Breast epithelium (tissue), 4 donors: ENCODE results near the gene IGF1R. TPM values are rescaled to one million over a fixed set of nuclear protein-coding genes. Genes with fewer than 3 reads are reported as not detected.

Experiments
- DNase-seq, 2 donors: peaks; one replicate each; pipeline ENCODE4 v3.0.0-alpha.2; 2019; ENCODE audit warnings: low spot score in 2 of 2
- H3K27ac ChIP-seq, 2 donors: fragments of 200-600 bp; sonication (generic) in 1 of 2; one replicate each; pipeline ENCODE4 v1.5.1; 2016 to 2019; ENCODE audit warnings: mild to moderate bottlenecking in 1 of 2
- H3K27me3 ChIP-seq, 2 donors: fragments of 200-600 bp; sonication (generic) in 1 of 2; one replicate each; pipeline versions ENCODE4 v1.5.1 to v1.6.0; 2017 to 2019; ENCODE audit warnings: control low read depth in 1 of 2, mild to moderate bottlenecking in 1 of 2
- H3K36me3 ChIP-seq: fragments of 200-600 bp; one replicate; pipeline ENCODE4 v1.5.1; 2019
- H3K4me1 ChIP-seq, 2 donors: fragments of 200-600 bp; sonication (generic); one replicate each; pipeline ENCODE4 v1.5.1; 2016 to 2019; ENCODE audit warnings: control low read depth in 1 of 2
- H3K4me3 ChIP-seq, 3 donors: fragments of 200-600 bp; sonication (generic); 1 replicate in 2 of 3; 2 replicates in 1 of 3; pipeline ENCODE4 v1.5.1; 2016 to 2019; ENCODE audit warnings: mild to moderate bottlenecking in 3 of 3, moderate library complexity in 2 of 3
- H3K9me3 ChIP-seq, 2 donors: fragments of 200-600 bp; sonication (generic) in 1 of 2; one replicate each; pipeline ENCODE4 v1.5.1; 2016 to 2019; ENCODE audit warnings: control low read depth in 1 of 2
- POLR2A ChIP-seq: fragments of 450-650 bp; IDR thresholded peaks from one replicate; pipeline ENCODE4 v1.6.1; 2016; ENCODE audit warnings: antibody characterized with exemption, mild to moderate bottlenecking, moderate library complexity
- POLR2AphosphoS5 ChIP-seq, 3 donors: sonication (generic); formaldehyde crosslinking; IDR thresholded peaks; one replicate each; pipeline ENCODE4 v1.6.1; 2017; ENCODE audit warnings: antibody characterized with exemption in 3 of 3
- intact Hi-C: fragments of 100-400 bp; cut with DNase I; formaldehyde crosslinking; loops from one replicate; pipeline ENCODE4 v1.15.1; 2023; ENCODE audit warnings: low total_unique reads
- total RNA-seq, 3 donors: library from RNA; depleted of rRNA; stranded (reverse); fragments of >200 nt; gene quantifications; one replicate each; pipeline ENCODE4 v1.1.0, GENCODE V29; 2016
- TF ChIP-seq, protein P1 (sequence below), 3 donors: fragments of 450-650 bp; IDR thresholded peaks; one replicate each; pipeline ENCODE4 v1.5.1; 2016 to 2017; ENCODE audit warnings: antibody characterized with exemption in 3 of 3, mild to moderate bottlenecking in 3 of 3, moderate library complexity in 3 of 3

The IGF1R gene
- total RNA-seq, 3 donors from 2014 or later = 61.8 to 146 (median 103) TPM

DNA sequence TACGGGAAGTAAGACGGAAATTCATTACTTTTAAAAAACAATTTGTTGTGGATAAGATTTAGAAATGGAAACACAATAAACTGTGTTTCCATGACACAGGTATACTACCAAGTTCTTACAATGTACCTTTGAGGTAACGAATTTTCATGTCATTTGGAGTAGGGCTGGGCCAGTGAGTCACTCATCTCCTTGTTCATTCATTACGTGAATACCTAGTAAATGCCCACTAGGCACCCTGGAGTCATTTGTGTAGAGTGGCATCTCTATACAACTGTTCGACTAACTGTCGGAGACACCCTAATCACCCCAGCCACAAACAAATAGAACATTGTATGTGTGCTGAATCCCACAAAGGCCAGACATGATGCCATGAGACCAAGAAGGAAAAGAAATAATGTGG is 94.8 kb downstream of the IGF1R start:
- Histone ChIP-seq H3K9me3 (no peaks in the 10 kb centered on the region), H3K36me3 (no peaks in the 10 kb centered on the region), H3K27ac (peak overlapping the region in 1 of 2 donors; percentile 50), H3K4me1 (no peaks in the 10 kb centered on the region), H3K27me3 (no peaks in the 10 kb centered on the region), H3K4me3 (no peak overlapping the region)
- no peak for DNase-seq
- TF ChIP-seq, protein P1, sequence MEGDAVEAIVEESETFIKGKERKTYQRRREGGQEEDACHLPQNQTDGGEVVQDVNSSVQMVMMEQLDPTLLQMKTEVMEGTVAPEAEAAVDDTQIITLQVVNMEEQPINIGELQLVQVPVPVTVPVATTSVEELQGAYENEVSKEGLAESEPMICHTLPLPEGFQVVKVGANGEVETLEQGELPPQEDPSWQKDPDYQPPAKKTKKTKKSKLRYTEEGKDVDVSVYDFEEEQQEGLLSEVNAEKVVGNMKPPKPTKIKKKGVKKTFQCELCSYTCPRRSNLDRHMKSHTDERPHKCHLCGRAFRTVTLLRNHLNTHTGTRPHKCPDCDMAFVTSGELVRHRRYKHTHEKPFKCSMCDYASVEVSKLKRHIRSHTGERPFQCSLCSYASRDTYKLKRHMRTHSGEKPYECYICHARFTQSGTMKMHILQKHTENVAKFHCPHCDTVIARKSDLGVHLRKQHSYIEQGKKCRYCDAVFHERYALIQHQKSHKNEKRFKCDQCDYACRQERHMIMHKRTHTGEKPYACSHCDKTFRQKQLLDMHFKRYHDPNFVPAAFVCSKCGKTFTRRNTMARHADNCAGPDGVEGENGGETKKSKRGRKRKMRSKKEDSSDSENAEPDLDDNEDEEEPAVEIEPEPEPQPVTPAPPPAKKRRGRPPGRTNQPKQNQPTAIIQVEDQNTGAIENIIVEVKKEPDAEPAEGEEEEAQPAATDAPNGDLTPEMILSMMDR (IDR thresholded peaks at IDR 0.05) = no peak
- TF ChIP-seq POLR2A (no peak), POLR2AphosphoS5 (IDR thresholded peaks at IDR 0.05) (no peak)
- intact Hi-C loops = no loop called here

DNA sequence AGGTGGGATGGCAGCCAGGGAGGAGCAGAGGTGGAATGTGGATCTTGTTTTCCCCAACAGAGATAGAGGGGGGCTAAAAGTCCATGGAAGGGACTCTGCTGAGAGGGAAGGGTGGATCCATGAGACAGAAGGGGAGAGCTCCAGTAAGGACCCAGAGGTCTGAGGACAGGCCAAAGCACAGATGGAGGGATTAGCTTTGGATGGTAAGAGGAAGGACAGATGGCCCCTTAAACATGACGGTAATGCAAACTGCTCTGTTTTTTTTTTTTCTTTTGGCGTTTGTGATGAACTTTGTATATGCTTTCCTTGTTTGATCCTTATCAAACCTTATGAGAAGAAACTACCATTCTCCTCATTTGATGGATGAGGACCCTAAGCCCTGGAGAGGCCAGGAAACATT is 96.2 kb downstream of the IGF1R start:
- H3K27me3 ChIP-seq = no peaks in the 10 kb centered on the region
- TF ChIP-seq, protein P1 (IDR thresholded peaks at IDR 0.05) = no peak
- TF ChIP-seq POLR2A = no peak
- no peak for TF ChIP-seq POLR2AphosphoS5 (IDR thresholded peaks at IDR 0.05)
- no peaks in the 10 kb centered on the region for H3K36me3 ChIP-seq
- intact Hi-C loops = no loop called here
- H3K9me3 ChIP-seq = no peaks in the 10 kb centered on the region
- peak overlapping the region in 1 of 2 donors; percentile 43 for H3K27ac ChIP-seq
- DNase-seq = no peak
- H3K4me1 ChIP-seq = no peaks in the 10 kb centered on the region
- H3K4me3 ChIP-seq = no peak overlapping the region

DNA sequence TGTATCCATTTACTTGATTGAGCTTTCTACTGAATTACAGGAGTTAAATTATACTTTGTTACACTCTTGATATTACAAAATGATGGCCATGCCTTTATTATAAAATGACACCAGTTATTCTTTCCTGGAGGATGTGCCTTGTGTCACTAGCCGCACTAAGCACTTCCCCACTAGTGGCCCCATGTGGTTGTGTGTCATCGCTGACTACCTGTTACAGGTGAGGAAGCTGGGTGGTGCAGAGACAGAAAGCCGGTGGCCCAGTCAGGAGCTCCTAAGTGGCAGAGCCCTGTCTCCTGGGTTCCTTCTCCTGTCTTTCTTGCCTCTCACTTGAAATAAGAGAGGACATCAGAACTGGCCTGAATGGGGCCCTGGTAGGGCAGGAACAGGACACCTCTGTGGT is 96.8 kb downstream of the IGF1R start:
- intact Hi-C loops = no loop called here
- no peak for DNase-seq
- Histone ChIP-seq H3K36me3 (no peaks in the 10 kb centered on the region), H3K4me3 (no peak overlapping the region), H3K9me3 (no peaks in the 10 kb centered on the region), H3K27ac (peak overlapping the region in 1 of 2 donors; percentile 19), H3K27me3 (no peaks in the 10 kb centered on the region), H3K4me1 (no peaks in the 10 kb centered on the region)
- TF ChIP-seq POLR2AphosphoS5 (IDR thresholded peaks at IDR 0.05) = no peak
- TF ChIP-seq, protein P1 (IDR thresholded peaks at IDR 0.05) = no peak
- no peak for TF ChIP-seq POLR2A

DNA sequence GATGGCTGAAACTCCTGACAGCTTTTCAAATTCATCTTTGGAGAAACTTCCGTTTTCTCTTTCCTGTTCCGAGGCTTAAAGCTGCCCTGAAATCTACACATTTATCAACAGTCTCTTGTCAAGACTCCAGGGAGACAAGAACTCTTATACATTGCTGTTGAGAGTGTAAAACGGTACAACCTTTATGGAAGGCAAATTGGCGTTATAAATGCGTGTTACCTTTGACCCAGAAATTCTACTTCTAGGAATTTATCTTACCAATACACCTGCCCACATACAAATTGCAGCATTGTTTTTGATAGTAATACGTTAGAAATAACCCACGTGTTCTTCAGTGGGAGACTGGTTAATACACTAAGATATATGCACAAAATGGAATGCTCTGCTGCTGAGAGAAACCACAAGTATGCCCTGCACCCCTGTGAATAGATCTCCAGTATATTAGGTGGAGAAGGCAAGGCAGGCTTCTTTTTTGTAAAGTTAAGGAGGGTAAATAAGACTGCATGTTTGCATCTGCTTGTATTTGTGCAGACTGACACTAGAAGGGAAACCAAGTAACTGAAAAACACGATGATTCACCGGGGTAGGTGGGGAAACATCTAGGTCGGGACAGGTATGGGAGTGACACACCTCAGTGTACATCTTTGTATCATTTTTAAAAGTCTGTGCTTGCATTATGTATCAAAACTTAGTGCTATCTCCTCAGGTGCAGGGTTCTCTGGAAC is 97.5 kb downstream of the IGF1R start:
- H3K9me3 ChIP-seq = no peaks in the 10 kb centered on the region
- no peak for DNase-seq
- no peaks in the 10 kb centered on the region for H3K27me3 ChIP-seq
- H3K4me1 ChIP-seq = no peaks in the 10 kb centered on the region
- no peak overlapping the region for H3K4me3 ChIP-seq
- H3K27ac ChIP-seq = peak overlapping the region in 1 of 2 donors; percentile 19
- no peaks in the 10 kb centered on the region for H3K36me3 ChIP-seq
- TF ChIP-seq, protein P1 (IDR thresholded peaks at IDR 0.05) = no peak
- TF ChIP-seq POLR2A = no peak
- TF ChIP-seq POLR2AphosphoS5 (IDR thresholded peaks at IDR 0.05) = no peak
- intact Hi-C loops = no loop called here

DNA sequence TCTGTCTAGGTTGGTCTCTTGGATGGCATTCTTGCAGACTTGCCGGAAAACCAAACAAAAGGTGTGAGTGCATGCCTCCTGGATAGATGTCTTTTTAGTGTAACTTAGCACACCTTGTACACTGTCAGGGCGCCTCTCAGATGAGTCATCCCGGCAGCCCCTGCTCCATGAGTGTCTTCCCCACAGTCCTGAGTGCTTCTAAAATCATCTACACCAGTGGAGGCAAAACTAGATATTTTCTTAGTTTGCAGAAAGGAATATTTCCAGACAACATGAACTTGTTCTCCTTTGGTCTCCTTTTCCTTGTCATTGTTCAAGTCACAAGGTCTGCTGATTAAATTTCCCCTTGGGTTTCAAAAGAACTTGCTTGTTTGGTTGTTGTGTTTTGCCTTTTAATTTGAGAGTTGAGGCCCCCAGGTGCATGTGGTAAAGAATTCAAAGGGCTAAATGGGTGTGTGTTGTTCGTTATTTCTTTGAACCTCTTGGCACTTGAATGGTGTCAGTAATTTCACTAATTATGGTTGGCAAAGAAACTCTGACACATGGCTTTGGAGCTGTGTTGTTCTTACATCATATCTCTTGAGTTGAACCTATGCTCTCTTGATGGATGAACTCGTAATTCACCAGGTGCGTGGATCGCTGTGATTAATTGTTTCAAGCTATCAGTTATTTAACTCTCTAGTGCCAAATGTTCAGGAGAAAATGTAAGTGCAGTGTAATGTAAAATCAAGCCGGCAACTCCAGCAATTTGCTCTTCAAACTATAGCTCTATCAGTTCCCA is 98.2 kb downstream of the IGF1R start:
- H3K9me3 ChIP-seq = no peaks in the 10 kb centered on the region
- no peak overlapping the region for H3K27ac ChIP-seq
- no peak for DNase-seq
- no peaks in the 10 kb centered on the region for H3K4me1 ChIP-seq
- H3K27me3 ChIP-seq = no peaks in the 10 kb centered on the region
- no peak overlapping the region for H3K4me3 ChIP-seq
- no peaks in the 10 kb centered on the region for H3K36me3 ChIP-seq
- TF ChIP-seq, protein P1 (IDR thresholded peaks at IDR 0.05) = no peak
- TF ChIP-seq POLR2AphosphoS5 (IDR thresholded peaks at IDR 0.05) (no peak), POLR2A (no peak)
- intact Hi-C loops = no loop called here
